Measurements from ENCODE around the gene RPS6KB2. TPM values are rescaled to one million over a fixed set of nuclear protein-coding genes. Genes with fewer than 3 reads are reported as not detected.
A peak's percentile ranks its signal among the peaks of the same experiment; 100 is the strongest.

The RPS6KB2 gene
- total RNA-seq, 2 donors from 2014 or later, result 35.5 to 44.6 TPM

- DNase-seq (ENCODE audit: low spot score), result no peak
- no peak for TF ChIP-seq CTCF (IDR thresholded peaks at IDR 0.05)
- no peaks in the 10 kb centered on the region for H3K4me1 ChIP-seq
- no peaks in the 10 kb centered on the region for H3K9me3 ChIP-seq
- no peaks in the 10 kb centered on the region for H3K27me3 ChIP-seq
- H3K36me3 ChIP-seq, result no peaks in the 10 kb centered on the region
- no peak overlapping the region for H3K4me3 ChIP-seq
- H3K27ac ChIP-seq, result no peak overlapping the region
These were observed 27.9 kb downstream of the RPS6KB2 start for GRCh38 chr11:67456068-67456705.

- Histone ChIP-seq H3K9me3 (no peaks in the 10 kb centered on the region), H3K36me3 (no peaks in the 10 kb centered on the region), H3K27me3 (no peaks in the 10 kb centered on the region), H3K4me3 (no peak overlapping the region), H3K4me1 (no peaks in the 10 kb centered on the region), H3K27ac (no peak overlapping the region)
- TF ChIP-seq CTCF (IDR thresholded peaks at IDR 0.05), result no peak
- DNase-seq (ENCODE audit: low spot score), result no peak
These were observed 29.2 kb downstream of the RPS6KB2 start for GRCh38 chr11:67457453-67457852.

- no peak for TF ChIP-seq CTCF (IDR thresholded peaks at IDR 0.05)
- Histone ChIP-seq H3K27me3 (no peaks in the 10 kb centered on the region), H3K4me1 (no peaks in the 10 kb centered on the region), H3K36me3 (no peaks in the 10 kb centered on the region), H3K27ac (no peak overlapping the region), H3K4me3 (no peak overlapping the region), H3K9me3 (no peaks in the 10 kb centered on the region)
- DNase-seq (ENCODE audit: low spot score), result no peak
These were observed 30.0 kb downstream of the RPS6KB2 start for GRCh38 chr11:67458266-67458665.

- DNase-seq (ENCODE audit: low spot score), result no peak
- H3K4me1 ChIP-seq, result peaks cover 0 to 29% of the 10 kb centered on the region in 2 donors
- H3K9me3 ChIP-seq, result no peaks in the 10 kb centered on the region
- no peaks in the 10 kb centered on the region for H3K36me3 ChIP-seq
- H3K27ac ChIP-seq, result no peak overlapping the region
- no peak for TF ChIP-seq CTCF (IDR thresholded peaks at IDR 0.05)
- H3K4me3 ChIP-seq, result no peak overlapping the region
- H3K27me3 ChIP-seq, result no peaks in the 10 kb centered on the region
These were observed 34.9 kb downstream of the RPS6KB2 start for GRCh38 chr11:67463186-67463585.

GRCh38 chr11:67463680-67464410 lies 35.6 kb downstream of the RPS6KB2 start:
- TF ChIP-seq CTCF (IDR thresholded peaks at IDR 0.05), result no peak
- peaks cover 0 to 35% of the 10 kb centered on the region in 2 donors for H3K4me1 ChIP-seq
- H3K27me3 ChIP-seq, result no peaks in the 10 kb centered on the region
- H3K4me3 ChIP-seq, result peak overlapping the region; percentile 42 to 66
- no peaks in the 10 kb centered on the region for H3K9me3 ChIP-seq
- H3K27ac ChIP-seq, result peak overlapping the region; percentile 91 to 92
- H3K36me3 ChIP-seq, result no peaks in the 10 kb centered on the region
- DNase-seq (ENCODE audit: low spot score), result peak; percentile 75
